Activated CD4-positive, CD25-positive, alpha-beta regulatory T cell treated with anti-CD3 and anti-CD28 coated beads, Interleukin-2, amount 50 U/mL, for 72 hours (primary cell): Measurements from ENCODE around the gene INPP4B.
"Not testable (repeated sequence)": the region's sequence is repeated elsewhere in the genome, so short reads cannot be mapped to it uniquely, and the experiment has no call there.

Source experiments
- DNase-seq: peaks from one replicate; pipeline ENCODE4 v3.0.0; 2021

Gene INPP4B

GRCh38 chr4:142671516-142671915 is 174.6 kb downstream of the INPP4B start:
- DNase-seq: no peak

GRCh38 chr4:142663828-142664227 is 182.3 kb downstream of the INPP4B start:
- no peak for DNase-seq

- no peak for DNase-seq
These were observed 185.4 kb downstream of the INPP4B start for GRCh38 chr4:142660728-142661127.

GRCh38 chr4:142656178-142656577 is 189.9 kb downstream of the INPP4B start:
- DNase-seq: no peak

DNA sequence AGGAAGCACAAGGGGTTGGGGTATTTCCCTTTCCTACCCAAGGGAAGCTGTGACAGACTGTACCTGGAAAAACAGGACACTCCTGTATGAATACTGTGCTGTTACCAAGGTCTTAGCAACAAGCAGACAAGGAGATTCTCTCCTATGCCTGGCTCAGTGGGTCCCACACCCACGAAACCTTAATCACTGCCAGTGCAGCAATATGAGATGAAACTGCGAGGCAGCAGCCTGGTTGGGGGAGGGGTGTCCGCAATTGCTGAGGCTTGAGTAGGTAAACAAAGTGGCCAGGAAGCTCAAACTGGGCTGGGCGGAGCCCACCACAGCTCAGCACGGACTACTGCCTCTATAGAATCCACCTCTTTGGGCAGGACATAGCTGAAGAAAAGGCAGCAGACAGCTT is 197.7 kb downstream of the INPP4B start:
- DNase-seq: no peak

GRCh38 chr4:142645475-142646108 is 200.5 kb downstream of the INPP4B start:
- no peak for DNase-seq

DNA sequence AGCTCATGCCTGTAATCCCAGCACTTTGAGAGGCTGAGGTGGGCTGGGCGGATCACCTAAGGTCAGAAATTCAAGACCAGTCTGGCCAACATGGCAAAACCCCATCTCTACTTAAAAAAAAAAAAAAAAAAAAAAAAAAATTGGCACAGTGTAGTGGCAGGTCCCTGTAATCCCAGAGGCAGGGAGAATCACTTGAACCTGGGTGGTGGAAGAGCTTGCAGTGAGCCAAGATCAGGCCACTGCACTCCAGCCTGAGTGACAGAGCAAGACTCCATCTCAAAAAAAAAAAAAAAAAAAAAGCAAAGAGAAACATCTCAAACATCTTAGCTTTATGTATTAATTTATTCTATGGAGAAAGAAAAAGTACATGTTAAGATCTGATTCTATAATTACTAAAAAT is 201.5 kb downstream of the INPP4B start:
- not testable (repeated sequence) for DNase-seq

GRCh38 chr4:142637614-142638013 is 208.5 kb downstream of the INPP4B start:
- no peak for DNase-seq

GRCh38 chr4:142631836-142632235 is 214.3 kb downstream of the INPP4B start:
- no peak for DNase-seq

DNA sequence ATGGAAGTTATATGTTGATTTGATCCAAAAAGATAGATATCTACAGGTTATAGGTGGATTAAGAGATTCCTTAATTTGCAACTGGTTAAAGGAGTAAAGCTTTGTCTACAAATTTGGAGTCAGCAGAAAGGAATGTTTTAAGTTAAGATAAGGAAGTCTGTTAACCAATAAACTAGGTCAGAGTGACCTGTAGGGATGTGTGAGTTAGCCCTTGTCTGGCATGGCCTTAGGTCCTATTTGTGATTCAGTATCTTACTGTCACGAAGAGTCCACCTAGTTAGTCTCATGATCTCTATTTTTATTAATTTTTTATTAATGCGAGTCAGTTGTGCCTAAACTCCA is 230.8 kb downstream of the INPP4B start:
- no peak for DNase-seq

DNA sequence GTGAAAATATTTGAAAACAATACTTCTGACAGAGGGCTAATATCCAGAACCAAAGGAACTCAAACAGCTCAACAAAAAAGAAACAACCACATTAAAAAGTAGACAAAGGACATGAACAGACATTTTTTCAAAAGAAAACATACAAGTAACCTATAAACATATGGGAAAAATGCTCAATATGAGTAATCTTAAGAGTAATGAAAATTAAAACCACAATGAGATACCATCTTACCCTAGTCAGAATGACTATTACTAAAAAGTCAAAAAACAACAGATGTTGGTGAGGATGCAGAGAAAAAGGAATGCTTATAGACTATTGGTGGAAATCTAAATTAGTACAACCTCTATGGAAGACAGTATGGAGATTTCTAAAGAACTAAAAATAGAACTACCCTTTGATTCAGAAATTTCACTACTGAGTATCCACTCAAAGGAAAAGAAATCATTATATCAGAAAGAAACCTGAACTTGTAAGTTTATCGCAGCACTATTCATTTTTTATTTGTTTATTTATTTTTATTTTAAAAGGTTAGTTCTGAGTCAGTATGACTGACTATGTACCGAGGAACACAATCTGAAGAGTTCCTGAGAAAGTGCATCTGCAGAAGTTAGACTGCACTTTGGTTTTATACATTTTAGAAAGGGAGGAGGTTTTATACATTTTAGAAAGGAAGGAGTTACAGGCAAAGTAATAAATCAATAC is 231.3 kb downstream of the INPP4B start:
- DNase-seq: no peak

- DNase-seq: no peak
These were observed 238.1 kb downstream of the INPP4B start for GRCh38 chr4:142607976-142608375.

- no peak for DNase-seq
These were observed 245.1 kb downstream of the INPP4B start for GRCh38 chr4:142600952-142601351.

DNA sequence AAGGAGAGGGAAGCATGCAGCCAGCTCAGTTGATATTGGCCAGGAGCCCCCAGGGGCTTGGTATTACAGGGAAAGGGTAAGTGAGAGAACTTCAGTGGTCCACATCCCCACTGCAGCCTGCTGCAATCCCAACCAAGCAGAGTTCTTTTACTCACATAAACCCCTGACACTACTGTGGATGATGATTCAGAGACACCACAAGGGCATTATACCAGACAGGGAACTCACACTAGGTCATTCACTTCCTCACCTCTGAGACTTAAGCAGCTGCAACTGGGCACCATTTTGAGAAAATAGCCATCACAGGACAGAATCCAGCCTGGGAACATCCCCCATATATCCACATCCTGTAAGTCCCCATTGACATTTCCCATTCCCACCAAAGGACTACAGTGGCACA is 248.0 kb downstream of the INPP4B start:
- no peak for DNase-seq

DNA sequence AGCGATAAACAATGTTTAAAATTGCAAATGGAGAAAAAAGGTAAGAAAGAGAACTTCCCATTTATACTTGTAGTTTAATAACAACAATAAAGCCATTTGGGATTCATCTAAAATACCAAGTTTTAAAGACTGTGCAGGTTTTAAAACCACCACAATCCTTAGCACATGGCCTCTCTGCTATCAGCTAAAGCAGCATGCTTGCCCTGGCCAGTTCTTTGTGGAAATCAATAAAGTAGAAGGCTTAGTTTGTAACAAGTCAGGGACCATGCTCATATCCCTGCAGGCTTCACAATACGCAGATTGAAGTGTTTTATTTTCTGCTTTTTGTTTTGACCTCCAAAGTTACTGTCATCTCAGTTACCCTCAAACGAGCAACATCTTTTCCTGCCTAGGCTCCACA is 249.5 kb downstream of the INPP4B start:
- DNase-seq: no peak

DNA sequence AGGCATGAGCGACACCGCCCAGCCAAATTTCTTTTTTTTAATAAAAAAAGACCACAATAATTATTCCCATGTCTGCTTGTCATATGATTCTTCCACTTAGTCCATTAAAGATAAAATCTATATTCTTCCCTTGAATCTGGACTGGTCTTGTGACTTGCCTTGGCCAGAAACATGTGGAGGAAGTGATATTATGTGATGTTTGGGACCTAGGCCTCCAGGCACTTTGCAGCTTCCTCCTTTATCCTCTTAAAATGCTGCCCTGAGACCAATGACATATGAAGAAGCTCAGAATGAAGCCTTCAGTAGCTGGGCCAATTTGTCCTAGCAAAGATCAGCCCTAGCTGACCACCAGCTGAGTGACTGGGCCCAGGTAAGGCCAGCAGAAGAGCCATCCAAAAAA is 250.0 kb downstream of the INPP4B start:
- DNase-seq: no peak

DNA sequence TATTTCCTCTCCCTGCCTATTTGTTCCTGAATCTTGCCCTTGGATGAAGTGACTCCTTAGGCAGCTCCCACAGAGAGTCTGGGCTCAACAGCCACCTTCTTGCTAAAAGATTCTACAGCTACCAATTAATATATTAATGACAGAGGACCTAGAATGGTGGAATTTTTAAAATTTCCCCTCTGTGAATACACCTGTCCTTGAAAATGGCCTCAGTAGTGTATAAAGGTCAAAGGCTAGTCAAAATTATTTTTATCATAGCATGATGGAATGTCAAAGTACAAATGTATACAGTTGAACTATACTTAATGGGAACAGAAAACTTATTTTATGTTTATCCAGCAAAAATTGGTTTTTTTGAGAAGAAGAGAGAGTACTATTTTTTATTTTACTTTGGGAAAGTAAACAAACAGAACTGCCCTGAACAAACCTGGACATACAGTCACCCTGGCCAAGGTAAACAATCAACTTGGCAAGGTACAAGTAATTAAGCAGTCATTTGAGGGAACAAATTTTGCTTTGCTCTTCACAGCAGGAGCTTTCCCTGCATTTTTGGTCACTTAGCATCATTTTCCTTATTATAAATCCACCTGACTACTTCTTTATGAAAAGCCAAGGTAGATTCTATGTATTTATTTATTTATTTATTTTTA is 250.8 kb downstream of the INPP4B start:
- no peak for DNase-seq

- no peak for DNase-seq
These were observed 260.7 kb downstream of the INPP4B start for GRCh38 chr4:142585411-142585810.

GRCh38 chr4:142583708-142584107 is 262.4 kb downstream of the INPP4B start:
- DNase-seq: no peak

- DNase-seq: no peak
These were observed 263.8 kb downstream of the INPP4B start for GRCh38 chr4:142582340-142582739.

DNA sequence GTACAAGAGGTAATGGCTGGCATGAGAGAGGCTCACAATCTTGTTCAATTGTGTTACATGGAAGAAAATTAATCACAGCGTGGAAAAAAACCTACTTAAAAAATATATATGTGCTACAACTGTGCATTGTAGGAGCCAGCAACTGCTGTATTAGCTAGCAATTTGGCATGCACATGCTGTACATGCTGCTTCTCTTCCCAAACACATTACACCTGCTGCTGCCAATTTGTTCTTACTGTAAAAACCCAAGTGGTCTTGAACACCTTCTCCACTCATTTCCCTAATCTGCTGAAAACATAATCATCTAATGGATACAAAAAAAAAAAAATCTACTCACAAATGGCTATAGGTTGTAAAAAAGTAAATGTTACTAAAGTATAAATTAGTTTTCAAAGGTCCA is 264.2 kb downstream of the INPP4B start:
- no peak for DNase-seq

DNA sequence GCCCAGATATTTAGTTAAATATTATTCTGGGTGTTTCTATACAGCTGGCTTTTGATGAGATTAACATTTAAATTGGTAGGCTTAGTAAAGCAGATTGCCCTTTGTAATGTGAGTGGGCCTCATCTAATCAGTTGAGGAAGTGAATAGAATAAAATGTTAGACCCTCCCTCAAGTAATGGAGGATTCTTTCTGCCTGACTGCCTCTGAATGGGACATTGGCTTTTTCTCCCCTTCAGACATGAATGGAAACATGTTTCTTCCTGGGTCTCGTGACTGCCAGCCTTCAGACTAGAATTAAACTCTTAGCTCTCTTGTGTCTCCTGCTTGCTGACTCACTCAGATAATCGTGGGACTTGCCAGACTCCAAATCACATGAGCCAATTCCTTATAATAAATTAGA is 266.7 kb downstream of the INPP4B start:
- DNase-seq: no peak

DNA sequence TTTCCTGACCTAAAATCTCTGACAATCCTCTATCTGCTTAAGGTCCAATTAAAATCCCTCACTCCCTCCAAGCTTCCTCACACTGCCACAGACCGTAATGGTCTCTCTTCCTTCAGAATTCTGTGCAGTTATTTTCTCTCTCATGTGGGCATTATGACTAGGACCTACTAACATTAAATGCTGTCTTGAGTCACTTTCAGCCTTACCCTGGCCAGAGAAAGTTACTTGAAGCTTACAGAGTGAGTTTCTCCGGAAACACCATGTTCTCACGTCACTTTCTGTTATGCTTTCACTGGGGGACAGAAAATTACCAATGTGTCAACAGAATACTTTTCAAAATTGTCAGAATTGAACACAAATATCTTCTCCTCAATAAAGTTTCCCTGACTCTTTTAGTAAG is 271.8 kb downstream of the INPP4B start:
- DNase-seq: no peak

DNA sequence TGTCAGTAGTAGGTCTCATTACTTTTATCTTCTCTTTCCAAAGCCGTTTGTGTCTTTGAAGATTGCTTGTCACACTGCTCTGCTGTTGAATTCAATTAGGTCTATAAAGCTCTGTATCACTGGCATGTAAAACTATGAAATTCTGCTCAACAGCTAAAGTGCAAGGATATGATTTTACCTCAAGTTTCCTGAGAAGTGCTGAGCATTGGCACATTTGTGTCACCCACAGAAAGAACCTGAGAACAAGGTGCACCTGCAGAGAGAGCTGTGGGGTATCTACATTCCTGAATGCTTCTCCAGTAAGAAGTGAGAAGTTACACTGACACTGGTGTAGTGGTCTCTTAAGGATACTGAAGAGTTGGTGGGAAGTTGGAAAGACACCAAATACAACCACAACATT is 274.0 kb downstream of the INPP4B start:
- no peak for DNase-seq
